Activated CD8-positive, alpha-beta memory T cell treated with anti-CD3 and anti-CD28 coated beads, Interleukin-2, amount 50 U/mL, for 48 hours (primary cell): Measurements from ENCODE around the gene FKBP15.
"Not testable (repeated sequence)": the region's sequence is repeated elsewhere in the genome, so short reads cannot be mapped to it uniquely, and the experiment has no call there.

Experiments used
- DNase-seq: peaks from one replicate; pipeline ENCODE4 v3.0.0-alpha.2; 2020

FKBP15 gene, protein sequence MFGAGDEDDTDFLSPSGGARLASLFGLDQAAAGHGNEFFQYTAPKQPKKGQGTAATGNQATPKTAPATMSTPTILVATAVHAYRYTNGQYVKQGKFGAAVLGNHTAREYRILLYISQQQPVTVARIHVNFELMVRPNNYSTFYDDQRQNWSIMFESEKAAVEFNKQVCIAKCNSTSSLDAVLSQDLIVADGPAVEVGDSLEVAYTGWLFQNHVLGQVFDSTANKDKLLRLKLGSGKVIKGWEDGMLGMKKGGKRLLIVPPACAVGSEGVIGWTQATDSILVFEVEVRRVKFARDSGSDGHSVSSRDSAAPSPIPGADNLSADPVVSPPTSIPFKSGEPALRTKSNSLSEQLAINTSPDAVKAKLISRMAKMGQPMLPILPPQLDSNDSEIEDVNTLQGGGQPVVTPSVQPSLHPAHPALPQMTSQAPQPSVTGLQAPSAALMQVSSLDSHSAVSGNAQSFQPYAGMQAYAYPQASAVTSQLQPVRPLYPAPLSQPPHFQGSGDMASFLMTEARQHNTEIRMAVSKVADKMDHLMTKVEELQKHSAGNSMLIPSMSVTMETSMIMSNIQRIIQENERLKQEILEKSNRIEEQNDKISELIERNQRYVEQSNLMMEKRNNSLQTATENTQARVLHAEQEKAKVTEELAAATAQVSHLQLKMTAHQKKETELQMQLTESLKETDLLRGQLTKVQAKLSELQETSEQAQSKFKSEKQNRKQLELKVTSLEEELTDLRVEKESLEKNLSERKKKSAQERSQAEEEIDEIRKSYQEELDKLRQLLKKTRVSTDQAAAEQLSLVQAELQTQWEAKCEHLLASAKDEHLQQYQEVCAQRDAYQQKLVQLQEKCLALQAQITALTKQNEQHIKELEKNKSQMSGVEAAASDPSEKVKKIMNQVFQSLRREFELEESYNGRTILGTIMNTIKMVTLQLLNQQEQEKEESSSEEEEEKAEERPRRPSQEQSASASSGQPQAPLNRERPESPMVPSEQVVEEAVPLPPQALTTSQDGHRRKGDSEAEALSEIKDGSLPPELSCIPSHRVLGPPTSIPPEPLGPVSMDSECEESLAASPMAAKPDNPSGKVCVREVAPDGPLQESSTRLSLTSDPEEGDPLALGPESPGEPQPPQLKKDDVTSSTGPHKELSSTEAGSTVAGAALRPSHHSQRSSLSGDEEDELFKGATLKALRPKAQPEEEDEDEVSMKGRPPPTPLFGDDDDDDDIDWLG

DNA sequence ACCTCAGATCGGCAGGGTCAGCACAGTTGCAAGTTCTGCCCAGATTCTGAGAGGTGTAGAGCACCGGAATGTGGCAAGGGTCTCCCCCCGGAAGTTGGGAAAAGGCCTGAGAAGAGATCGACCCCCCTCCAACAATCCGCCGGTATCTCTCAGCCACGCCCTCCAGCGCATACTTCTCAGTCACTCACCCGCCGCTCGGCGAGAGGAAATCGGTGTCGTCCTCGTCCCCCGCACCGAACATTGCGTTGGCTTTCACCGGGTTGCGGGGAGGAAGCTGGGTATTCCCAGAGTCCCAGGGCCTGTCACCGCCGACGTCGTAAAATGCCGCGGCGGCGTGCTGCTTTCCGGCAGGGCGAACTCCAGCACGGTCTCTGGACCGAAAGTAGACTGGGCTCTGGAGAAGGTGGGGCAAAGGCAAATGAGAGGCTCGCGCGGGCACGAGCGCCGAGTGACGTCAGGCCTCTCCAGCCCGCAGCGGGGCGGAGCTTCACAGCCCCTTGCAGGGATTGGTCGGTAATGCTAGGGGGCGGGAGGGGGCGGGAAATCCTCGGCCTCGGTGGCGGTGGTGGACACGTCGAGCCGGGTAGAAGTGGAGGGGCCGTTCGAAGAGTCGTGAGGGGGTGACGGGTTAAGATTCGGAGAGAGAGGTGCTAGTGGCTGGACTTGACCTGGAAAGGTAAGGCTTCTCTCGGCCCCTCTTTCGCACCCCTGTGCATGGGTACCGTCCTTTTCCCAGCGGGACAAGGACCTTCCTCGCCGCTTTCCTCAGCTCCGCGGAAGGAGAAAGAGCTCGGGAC is at the start of gene FKBP15, which contains the start of gene SLC31A1:
Gene FKBP15 (minus strand): TSS at position 275 of the 797 bp plus-strand sequence. CDS start 34 bp downstream, at position 241.
Gene SLC31A1 (plus strand): TSS at position 542 of the 797 bp plus-strand sequence. CDS start 34,605 bp downstream, outside the sequence.
- DNase-seq, result peak; percentile 97

DNA sequence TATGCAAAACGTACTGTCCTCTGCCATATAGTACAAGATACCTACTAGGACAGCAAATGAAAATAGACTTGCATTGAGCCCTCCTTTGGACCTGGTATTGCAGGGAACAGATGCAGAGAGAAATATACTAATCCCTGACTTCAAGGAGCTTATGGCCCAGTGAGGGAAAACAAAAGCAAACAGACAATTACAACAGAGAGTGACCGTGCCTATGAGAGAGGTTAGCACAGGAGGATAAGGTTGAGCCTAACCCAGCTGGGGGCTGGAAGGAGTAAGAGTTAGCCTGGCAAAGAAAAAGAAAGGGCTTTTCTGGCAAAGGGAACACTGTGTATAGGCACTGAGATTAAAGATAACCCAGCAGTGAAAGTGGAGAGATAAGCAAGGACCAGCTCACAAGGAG is 48.8 kb upstream of the FKBP15 start:
- DNase-seq, result no peak

DNA sequence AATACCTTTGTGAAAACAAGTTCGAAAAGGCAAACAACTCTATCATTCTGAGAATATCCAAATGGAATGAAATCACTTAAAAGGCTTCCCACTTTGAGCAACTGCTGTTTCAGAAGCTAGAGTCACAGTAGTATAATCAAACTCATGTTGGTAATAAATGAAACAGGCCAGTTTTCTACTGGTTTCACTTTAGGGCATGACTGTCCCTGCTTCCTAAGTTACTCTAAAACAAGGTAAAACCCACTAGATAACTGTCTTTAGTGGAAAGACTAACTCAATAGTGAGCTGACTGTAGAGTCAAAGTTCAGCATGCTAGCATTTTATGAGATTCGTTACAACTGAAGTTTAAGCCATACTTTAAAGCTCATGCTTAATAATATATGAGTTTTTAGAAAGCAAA is 48.3 kb upstream of the FKBP15 start:
- DNase-seq, result no peak

DNA sequence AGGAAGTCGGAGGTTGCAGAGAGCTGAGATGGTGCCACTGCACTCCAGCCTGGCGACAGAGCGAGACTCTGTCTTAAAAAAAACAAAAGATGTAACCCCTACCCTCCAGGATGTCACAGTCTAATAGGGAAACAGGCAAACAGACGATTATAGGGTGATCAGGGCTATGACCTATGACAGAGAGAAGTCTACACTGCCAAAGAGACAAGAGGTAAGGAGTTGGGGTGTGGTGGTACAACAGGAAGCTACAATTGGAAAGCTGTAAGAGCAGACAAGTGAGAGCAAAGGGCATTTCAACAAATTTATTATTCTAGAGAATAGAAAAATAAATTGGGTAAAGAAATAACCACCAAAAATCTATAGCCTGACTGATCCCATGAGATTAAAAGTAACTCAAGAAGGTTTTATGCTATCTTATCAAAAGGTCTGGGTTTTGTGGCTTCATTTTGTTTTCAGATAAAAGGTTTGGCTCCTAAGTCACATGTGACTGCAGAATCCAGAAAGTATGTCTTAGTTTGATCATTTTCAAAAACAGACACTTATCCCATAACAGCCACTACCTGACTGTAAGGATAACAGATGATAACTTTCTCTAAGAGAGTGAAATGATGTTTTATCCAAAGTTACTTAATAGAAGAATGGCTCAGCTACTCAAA is 47.0 kb upstream of the FKBP15 start:
- DNase-seq, result no peak

DNA sequence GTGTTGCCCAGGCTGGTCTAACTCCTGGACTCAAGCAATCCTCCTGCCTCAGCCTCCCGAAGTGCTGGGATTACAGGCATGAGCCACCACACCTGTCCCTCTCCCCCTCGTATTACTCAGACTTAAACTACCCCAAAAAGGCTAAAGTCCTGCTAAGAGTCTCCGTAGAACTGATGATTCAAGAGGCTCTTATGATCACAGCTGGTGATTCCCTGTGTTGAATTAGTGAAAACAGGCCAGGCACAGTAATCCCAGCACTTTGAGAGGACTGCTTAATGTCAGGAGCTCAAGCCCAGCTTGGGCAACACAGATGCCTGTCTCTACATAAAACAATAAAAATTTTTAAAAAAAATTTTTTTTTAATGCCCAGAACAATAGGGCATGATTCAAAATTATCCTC is 45.1 kb upstream of the FKBP15 start:
- DNase-seq, result no peak

DNA sequence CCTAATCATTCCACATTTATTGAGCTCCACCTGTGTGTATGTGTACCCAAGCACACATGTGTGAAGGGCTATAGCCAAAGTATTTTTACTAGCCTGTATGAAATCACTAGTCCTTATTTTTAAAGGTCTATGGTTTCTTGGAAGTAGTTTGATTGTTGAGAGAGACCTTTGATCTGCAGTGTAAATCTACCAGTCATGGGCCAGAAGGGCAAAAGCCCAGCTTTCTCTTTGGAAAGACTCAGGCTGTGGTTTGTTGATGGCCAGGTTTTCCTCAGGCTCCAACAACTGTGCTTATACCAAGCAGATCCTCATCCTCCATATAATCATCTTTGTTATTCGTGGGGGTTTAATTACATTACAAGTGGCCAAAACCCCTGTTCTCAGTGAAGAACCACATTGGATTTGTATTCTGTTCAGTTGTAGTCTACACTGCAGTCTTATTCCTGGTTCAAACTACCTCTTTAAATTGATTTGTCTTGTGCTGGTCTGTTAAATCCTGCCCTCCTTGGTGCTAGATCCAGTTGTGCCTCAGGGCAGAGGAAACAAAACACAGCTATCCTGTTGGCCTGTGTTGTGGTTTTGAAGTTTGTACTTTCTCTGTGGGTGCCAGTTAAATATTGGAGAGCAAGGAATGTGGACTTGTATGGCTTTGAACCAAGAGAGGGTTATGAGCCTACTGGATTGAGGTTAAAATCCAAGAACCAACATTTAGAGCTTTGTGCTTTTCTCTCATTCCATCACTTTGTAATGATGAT is 41.0 kb upstream of the FKBP15 start:
- no peak for DNase-seq

DNA sequence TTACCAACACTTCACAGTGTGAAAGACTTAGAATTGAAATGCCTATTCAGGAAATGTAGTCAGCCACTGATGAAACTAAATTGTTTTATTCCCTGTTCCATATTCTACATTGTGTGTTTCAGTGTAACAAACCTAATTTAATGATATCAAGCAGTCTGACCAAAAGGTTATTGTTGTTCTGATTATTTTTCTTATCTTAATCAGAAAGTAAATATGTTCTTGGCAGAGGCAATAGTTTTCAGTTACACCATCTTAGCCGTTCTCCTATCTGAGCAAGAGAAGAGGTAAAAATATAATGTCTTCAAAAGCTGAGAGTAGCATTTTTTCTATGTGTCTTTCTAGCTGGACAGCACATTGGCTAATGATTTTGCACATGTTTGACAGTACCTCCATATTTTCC is 37.2 kb upstream of the FKBP15 start:
- DNase-seq, result no peak

DNA sequence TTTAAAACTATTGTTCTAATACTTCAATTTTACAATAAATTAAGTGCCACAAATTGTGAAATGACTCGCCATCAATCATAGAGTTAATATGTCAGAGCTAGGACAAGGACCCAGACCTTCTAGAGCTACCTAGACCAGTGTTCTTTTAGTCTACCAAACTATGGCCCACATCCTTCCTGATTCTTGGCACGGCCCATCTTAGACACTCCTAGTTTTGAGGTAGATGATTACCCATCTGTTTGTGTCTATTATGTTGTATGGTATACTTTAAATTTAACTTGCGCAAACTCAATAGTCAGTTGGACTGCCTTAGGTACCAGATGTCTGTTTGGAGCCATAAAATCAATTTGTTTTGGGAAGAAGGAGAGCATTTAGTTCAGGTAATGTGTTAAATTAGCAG is 36.8 kb upstream of the FKBP15 start:
- no peak for DNase-seq

DNA sequence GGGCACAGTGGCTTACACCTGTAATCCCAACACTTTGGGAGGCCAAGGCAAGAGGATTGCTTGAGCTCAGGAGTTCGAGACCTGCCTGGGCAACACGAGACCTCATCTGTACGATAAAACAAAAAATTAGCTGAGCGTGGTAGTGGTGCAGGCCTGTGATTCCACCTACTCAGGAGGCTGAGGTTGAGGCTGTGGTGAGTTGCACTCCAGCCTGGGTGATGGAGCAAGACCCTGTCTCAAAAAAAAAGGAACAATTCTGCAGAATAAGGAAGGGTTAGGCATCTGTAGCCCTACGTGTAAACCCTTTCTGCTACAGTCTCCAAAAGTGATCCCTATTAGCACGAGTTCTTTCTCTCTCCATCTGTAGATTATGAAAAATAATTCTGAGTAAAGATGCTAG is 34.4 kb upstream of the FKBP15 start:
- DNase-seq, result no peak

DNA sequence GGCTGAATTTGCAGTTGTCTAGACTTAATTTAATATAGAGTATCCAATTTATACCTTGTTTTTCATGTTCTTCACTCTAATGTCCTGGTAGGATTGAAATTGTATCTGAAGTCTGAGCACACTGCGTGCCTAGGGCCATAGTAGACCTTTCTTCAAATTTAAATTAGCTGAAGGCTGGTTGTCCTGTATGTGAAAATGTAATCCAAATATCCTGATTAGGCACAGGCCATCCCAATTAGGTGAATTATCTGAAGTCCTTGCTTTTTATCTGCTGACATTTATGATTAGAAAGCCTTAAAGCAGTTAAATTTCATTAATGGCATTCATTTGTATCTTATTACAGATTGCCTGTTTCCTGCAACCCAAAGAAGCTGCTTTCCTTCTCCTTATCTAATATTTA is 33.9 kb upstream of the FKBP15 start:
- DNase-seq, result no peak

DNA sequence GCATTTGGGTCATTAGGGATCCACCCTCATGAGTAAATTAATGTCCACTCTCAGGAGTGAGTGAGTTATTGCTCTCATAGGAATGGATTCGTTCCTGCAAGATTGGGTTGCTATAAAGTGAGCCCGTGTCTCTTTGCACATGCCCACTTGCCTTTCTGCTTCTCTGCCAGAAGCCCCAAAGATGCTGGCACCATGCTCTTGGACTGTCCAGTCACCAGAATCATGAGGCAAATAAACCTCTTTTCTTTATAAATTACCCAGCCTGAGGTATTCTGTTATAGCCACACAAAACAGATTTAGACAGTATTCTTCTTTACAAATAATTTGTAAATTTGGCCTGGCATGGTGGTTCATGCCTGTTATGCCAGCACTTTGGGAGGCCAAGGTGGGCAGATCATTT is 29.7 kb upstream of the FKBP15 start:
- DNase-seq, result no peak

DNA sequence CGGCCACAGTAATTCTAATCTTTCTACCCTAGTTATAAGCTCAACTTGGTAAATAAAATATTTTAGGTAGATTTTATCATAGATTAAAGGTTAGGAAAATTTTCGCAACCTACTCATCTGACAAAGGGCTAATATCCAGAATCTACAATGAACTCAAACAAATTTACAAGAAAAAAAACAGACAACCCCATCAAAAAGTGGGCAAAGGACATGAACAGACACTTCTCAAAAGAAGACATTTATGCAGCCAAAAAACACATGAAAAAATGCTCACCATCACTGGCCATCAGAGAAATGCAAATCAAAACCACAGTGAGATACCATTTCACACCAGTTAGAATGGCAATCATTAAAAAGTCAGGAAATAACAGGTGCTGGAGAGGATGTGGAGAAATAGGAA is 28.6 kb upstream of the FKBP15 start:
- not testable (repeated sequence) for DNase-seq

DNA sequence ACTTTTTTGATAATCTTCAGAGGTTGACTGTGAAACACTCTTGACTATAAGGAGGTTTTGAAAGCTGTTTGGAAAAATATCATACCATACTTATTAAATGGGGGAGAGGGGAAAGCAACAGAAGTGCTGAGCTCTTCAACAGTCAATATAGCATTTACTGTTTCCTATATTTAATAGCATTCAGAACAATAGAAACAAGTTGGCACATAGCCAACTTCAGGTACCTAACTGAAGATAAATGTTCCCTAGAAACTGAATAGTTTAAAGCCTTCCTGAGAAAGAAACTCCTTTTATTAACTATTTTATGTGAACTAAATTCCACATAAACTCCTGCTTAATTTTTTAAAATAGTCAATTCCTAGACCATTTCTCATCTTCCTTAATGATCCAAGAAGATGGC is 26.6 kb upstream of the FKBP15 start:
- DNase-seq, result no peak

DNA sequence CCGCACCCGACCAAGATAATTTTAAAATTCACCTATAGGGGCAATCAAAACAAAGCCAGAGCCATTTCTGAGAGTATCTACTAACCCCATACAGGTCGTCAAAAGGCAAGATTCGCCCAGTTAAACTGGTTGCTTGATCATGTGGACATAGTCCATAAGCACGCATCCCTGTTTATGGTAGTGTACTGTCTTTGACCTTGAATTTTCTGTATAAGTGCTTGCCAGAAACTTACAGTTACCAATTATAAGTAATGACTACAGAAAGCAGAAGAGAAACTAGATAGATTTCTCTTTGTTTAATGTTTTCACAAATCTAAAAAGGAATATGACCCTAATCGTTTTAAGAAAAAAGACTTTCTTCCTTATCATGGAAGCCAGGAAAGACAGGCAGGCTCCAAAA is 25.9 kb upstream of the FKBP15 start:
- no peak for DNase-seq

DNA sequence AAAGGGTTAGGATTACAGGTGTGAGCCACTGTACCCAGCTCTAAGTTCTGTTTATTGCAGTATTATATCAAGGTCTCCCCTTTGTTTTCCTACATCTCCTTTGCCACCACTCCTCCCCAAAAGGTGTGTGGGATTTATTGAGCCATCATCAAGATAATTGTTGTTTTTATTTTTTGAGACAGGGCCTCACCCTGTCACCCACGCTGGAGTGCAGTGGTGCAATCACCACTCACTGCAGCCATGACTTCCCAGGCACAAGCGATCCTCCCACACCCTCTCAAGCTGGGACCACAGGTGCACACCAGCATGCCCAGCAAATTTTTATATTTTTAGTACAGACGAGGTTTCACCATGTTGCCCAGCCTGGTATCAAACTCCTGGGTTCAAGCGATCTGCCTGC is 24.8 kb upstream of the FKBP15 start:
- DNase-seq, result no peak

DNA sequence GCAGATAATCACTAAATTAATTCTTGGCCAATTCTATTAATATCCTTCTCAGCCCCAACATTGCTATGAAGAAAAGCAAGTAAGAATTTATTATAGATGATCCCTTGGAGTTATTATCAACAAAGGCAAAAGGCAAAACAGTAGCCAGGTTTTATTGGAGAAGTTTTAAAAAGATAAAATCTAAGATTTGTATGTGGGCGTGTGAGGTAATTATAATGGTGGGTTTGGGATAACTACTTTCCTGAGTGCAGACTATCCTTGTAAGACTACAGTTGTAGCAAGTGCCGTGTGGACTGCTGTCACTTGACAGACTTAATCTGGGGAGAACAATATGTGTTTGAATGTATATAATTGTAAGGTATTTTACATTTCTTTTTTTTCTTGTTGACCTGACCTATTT is 23.5 kb upstream of the FKBP15 start:
- no peak for DNase-seq

DNA sequence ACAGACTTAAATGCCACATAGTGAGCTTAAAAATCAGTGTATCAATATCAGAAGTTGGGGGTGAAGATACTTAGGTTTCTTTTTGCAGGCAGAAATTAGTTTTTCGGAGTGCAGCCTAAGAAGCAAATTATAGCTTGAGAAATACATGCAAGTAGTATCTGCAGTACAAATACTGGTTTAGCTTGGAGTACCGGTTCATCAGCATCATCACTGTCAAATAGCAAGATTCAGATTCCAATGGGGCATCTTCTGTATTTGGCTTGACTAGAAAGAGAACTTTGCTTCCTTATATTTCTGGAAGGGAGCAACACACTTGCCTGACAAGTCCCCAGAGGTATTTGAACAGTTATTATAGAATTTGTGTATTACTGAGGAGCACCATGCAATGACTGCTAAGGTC is 20.1 kb upstream of the FKBP15 start:
- DNase-seq, result no peak

DNA sequence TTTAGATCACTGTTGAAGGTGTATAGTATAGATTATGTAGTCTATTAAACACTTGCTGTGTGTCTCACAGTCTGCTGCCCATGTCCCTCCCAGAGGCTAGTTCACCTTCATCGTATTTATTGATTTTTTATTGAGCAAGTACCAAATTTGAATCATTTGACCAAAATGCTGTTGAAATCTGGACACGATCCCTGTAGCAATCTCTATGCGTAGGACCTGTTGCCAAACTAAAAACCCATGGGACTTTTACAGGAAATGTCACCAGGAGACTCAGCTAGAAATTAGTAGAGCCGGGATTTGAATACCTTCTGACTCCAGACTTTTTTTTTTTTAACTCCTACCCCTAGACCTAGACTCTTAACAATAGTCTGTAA is 17.8 kb upstream of the FKBP15 start:
- no peak for DNase-seq

DNA sequence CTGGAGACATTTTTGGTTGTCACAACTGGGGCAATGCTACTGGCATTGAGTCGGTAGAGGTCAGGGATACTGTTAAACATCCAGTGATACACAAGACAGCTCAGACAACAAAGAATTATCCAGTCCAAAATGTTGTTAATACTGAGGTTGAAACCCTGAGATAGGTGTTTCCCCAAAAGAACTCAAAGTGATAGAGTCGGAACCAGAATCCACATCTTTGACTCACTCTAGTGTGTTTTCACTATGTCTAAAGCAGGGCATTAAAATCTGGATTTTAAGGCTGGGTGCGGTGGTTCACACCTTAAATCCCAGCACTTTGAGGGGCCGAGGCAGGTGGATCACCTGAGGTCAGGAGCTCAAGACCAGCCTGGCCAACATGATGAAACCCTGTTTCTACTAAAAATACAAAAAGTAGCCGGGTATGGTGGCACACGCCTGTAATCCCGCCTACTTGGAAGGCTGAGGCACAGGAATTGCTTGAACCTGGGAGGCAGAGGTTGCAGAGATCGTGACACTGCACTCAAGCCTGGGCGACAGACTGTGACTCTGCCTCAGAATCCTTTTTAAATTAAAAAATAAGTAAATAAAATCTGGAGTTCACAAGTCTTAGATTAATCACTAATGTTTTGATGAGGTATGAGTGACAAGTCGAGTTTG is 17.3 kb upstream of the FKBP15 start:
- no peak for DNase-seq

DNA sequence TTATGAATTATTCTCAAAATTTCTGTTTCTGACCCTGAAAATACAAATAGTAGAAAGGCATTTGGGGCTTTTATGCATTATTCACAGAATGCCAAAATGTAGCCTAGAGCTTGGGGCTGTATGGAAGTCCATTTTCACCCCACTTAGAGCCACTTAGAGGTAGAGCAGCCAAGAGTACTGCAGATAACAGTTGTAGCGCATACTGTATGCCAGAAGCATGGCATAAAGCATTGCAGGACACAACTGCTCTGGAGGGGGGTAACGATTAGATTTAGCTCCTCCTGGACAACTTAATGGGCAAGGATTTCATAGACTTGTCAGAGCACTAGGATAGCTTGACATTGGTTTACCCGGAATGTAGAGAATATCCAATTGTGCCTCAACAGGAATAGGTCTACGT is 15.9 kb upstream of the FKBP15 start:
- no peak for DNase-seq
